Measurements from ENCODE around the gene FHIT.

DNA sequence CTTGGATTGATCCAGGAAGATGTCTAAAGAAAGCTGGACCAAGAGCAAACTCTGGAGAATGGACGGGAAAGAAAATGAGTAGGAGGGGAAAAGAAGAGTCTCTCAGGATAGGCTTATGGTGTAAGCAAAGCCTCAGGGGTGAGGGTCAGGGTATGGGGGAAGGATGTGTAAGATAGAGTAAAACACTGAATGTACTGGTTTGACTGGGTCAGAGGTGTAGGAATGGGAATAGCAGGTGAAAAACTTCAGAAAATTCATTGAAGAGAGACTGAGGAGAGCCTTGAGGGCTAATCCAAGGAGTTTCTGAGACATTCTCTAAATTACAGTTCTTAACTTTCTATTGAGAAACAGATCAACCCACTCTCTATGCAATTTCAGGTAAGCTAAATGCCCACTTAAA is 857.3 kb downstream of the FHIT start:
- TF ChIP-seq CTCF (IDR thresholded peaks at IDR 0.05; ENCODE audit: low read depth, low read length, missing input control) = no peak
- no peak for TF ChIP-seq MAX (IDR thresholded peaks at IDR 0.05)
- no peak for TF ChIP-seq ATF3 (IDR thresholded peaks at IDR 0.05)
- no peak for TF ChIP-seq JUND (IDR thresholded peaks at IDR 0.05)
- no peak for TF ChIP-seq REST (IDR thresholded peaks at IDR 0.05)
- no peak for TF ChIP-seq ZBTB33 (IDR thresholded peaks at IDR 0.05)
- no peak for TF ChIP-seq YY1 (IDR thresholded peaks at IDR 0.05)
- TF ChIP-seq HNF4A (conservative IDR thresholded peaks at IDR 0.05) = no peak
- TF ChIP-seq SP1 (IDR thresholded peaks at IDR 0.05) = no peak
- TF ChIP-seq TAF1 (conservative IDR thresholded peaks at IDR 0.05) = no peak

Measured in liver (tissue), 3 donors.